ENCODE data around the gene MRGPRG. TPM values are rescaled to one million over a fixed set of nuclear protein-coding genes. Genes with fewer than 3 reads are reported as not detected.

Gene MRGPRG
- total RNA-seq, 2 donors from 2014 or later: not detected

- H3K4me3 ChIP-seq (ENCODE audit: low read length): no peak overlapping the region
- no peak overlapping the region for H3K9ac ChIP-seq (ENCODE audit: extremely low read depth, low read length, poor library complexity, severe bottlenecking)
- H3K9me3 Mint-ChIP-seq: peaks cover 5% of the 10 kb centered on the region
- no peaks in the 10 kb centered on the region for H3K36me3 Mint-ChIP-seq (ENCODE audit: low read depth)
- DNase-seq: no peak
- H3K27me3 Mint-ChIP-seq (ENCODE audit: insufficient read depth): peaks cover 56% of the 10 kb centered on the region
- H3K27ac Mint-ChIP-seq: no peak overlapping the region
- no peak for TF ChIP-seq CTCF (conservative IDR thresholded peaks at IDR 0.05)
- H3K4me3 Mint-ChIP-seq: no peak overlapping the region
- peaks cover 4% of the 10 kb centered on the region for H3K4me1 Mint-ChIP-seq
- no peaks in the 10 kb centered on the region for H3K4me1 ChIP-seq (ENCODE audit: control insufficient read depth, insufficient read depth, low read length)
- 87 to 90% methylated on average over 7 to 10 of the region's 11 CpGs for WGBS, 2 experiments (ENCODE audit: insufficient coverage in 1 of 2, insufficient read length in 1 of 2)
- H3K27ac ChIP-seq (ENCODE audit: low read depth, low read length): no peak overlapping the region
- H3K36me3 ChIP-seq (ENCODE audit: control insufficient read depth, insufficient read depth, low read length): no peaks in the 10 kb centered on the region
- H3K27me3 ChIP-seq (ENCODE audit: control insufficient read depth, insufficient read depth, low read length, poor library complexity, severe bottlenecking): no peaks in the 10 kb centered on the region
- no peaks in the 10 kb centered on the region for H3K9me3 ChIP-seq (ENCODE audit: control insufficient read depth, low read length)
Measured at GRCh38 chr11:3184732-3185347, 33.8 kb downstream of the MRGPRG start.

GRCh38 chr11:3183523-3183922 lies 35.1 kb downstream of the MRGPRG start:
- H3K36me3 Mint-ChIP-seq (ENCODE audit: low read depth): no peaks in the 10 kb centered on the region
- Histone ChIP-seq H3K9me3 (ENCODE audit: control insufficient read depth, low read length) (no peaks in the 10 kb centered on the region), H3K27ac (ENCODE audit: low read depth, low read length) (no peak overlapping the region), H3K9ac (ENCODE audit: extremely low read depth, low read length, poor library complexity, severe bottlenecking) (no peak overlapping the region), H3K4me1 (ENCODE audit: control insufficient read depth, insufficient read depth, low read length) (no peaks in the 10 kb centered on the region), H3K36me3 (ENCODE audit: control insufficient read depth, insufficient read depth, low read length) (no peaks in the 10 kb centered on the region), H3K4me3 (ENCODE audit: low read length) (no peak overlapping the region), H3K27me3 (ENCODE audit: control insufficient read depth, insufficient read depth, low read length, poor library complexity, severe bottlenecking) (peaks cover under 1% of the 10 kb centered on the region)
- TF ChIP-seq CTCF (conservative IDR thresholded peaks at IDR 0.05): no peak
- WGBS, 2 experiments (ENCODE audit: insufficient coverage in 1 of 2, insufficient read length in 1 of 2): 88 to 94% methylated on average over 3 to 6 of the region's 6 CpGs
- no peak overlapping the region for H3K27ac Mint-ChIP-seq
- no peaks in the 10 kb centered on the region for H3K4me1 Mint-ChIP-seq
- DNase-seq: no peak
- no peak overlapping the region for H3K4me3 Mint-ChIP-seq
- H3K27me3 Mint-ChIP-seq (ENCODE audit: insufficient read depth): peaks cover 53% of the 10 kb centered on the region
- peaks cover 8% of the 10 kb centered on the region for H3K9me3 Mint-ChIP-seq

- peaks cover 8% of the 10 kb centered on the region for H3K9me3 Mint-ChIP-seq
- no peak overlapping the region for H3K4me3 Mint-ChIP-seq
- no peak overlapping the region for H3K4me3 ChIP-seq (ENCODE audit: low read length)
- no peaks in the 10 kb centered on the region for H3K36me3 Mint-ChIP-seq (ENCODE audit: low read depth)
- no peak for TF ChIP-seq CTCF (conservative IDR thresholded peaks at IDR 0.05)
- H3K27ac Mint-ChIP-seq: no peak overlapping the region
- H3K4me1 ChIP-seq (ENCODE audit: control insufficient read depth, insufficient read depth, low read length): no peaks in the 10 kb centered on the region
- DNase-seq: no peak
- H3K27ac ChIP-seq (ENCODE audit: low read depth, low read length): no peak overlapping the region
- peaks cover 5% of the 10 kb centered on the region for H3K27me3 ChIP-seq (ENCODE audit: control insufficient read depth, insufficient read depth, low read length, poor library complexity, severe bottlenecking)
- peaks cover 46% of the 10 kb centered on the region for H3K27me3 Mint-ChIP-seq (ENCODE audit: insufficient read depth)
- H3K9ac ChIP-seq (ENCODE audit: extremely low read depth, low read length, poor library complexity, severe bottlenecking): no peak overlapping the region
- H3K4me1 Mint-ChIP-seq: no peaks in the 10 kb centered on the region
- WGBS, 2 experiments (ENCODE audit: insufficient coverage in 1 of 2, insufficient read length in 1 of 2): 80 to 87% methylated on average over 1 to 4 of the region's 4 CpGs
- H3K36me3 ChIP-seq (ENCODE audit: control insufficient read depth, insufficient read depth, low read length): no peaks in the 10 kb centered on the region
- no peaks in the 10 kb centered on the region for H3K9me3 ChIP-seq (ENCODE audit: control insufficient read depth, low read length)
Measured at GRCh38 chr11:3182462-3182852, 36.2 kb downstream of the MRGPRG start.

Data from endodermal cell (in vitro differentiated cells).